HG03064 (cell line): Measurements from ENCODE around the gene NNAT.

Experiments
- ATAC-seq: cut with Tn5 transposase; IDR thresholded peaks from one replicate; pipeline ENCODE4 v1.9.1; 2021; ENCODE audit warnings: low read depth; ENCODE audit not compliant: unreplicated experiment

Gene NNAT

DNA sequence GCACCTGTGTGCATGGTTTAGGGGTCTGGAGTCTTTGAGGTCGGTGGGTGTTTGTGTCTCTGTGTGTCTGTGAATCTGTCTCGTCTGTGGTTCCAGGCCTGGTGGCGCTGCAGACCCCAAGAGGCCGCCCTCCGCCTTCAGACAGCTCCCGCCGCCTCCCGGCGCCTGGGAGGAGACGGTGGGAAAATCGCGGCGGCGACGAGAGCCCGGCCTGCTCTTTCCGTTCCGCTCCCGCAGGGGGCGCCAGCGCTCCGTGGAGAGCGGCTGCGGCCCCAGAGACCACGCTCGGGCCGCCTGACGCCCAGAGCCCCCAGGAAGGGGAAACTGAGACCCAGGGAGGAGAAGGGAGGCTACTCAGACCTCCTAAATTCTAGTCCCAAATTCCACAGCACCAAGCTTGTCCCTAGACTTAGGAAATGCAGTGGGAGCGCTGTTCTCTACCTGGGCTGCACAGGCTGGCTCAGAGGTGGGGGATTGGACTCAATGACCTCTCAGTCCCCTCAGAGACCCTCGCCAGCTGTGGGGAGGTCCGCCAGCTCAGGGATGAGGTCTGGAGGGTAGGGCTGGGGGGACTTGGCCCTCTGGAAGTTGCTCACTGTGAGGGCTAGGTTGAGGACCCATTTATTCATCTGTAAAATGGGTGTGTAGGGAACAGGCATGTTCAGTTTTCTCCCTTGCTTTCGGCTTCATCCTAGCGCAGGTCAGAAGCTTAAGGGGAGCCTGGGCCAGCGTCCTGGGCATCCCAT lies 43.5 kb downstream of the NNAT start:
- ATAC-seq = no peak

DNA sequence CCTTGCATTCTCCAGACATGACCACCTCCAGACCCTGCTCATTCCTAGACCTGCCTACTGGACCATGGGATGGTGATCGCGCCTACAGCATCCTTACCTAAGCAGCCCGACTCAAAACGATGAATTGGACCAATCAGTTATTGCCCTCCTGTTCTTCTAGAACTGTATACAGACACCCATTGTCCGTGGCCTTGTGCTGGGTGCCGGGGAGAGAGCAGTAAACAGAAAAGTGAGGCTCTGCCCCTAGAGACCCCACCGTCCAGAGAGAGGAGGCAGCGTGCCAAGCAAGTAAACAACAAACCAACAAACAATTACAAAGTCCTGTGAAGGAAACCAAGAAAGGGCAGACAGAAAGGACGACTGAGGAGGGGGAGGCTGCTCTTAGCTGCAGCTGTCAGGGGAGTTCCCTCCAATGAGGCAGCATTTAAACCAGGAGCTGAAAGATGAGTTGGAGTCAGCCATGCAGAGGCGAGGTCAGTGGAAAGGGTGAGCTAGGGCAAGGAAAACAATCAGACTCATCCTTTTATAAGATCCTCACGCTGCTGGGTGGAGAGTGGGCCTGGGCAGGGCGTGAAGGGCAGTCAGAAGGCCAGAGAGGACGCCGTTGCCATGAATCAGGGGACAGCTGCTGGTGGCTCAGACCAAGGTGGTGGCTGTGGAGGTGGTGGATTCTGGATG lies 44.2 kb downstream of the NNAT start:
- ATAC-seq = no peak

DNA sequence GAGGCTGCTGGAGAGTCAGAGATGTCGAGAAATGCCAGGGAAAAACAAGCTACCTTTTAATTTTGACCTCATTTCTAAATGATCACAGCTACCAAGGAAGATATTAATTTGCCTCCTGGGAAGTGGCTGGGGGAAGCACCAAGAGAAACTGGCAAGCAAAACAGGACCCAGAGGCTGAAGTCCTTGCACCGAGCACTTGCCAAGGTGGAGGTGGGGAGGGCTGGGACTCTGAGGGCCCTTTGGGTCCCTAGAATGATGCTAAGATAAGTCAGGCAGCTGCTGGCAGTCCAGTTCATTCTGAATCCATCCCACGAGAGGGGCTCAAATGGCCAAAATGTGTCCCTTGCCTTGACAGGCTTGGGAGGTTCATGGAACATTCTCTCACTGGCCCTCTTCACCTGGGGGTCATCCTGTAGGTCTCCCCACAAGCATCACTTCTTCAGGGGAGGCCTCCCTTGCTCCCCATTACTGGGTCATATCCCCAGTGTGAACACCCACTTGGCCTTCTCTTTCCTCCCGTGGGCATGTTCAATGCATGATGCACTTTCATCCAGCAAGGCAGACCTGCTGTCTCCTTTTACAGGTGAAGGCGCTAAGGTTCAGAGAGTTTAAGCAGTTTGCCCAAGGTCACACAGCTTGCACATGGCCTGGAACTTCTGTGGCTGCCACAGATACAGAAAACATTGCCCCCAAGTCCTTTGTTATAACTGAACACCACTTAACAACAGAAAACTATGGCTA lies 45.7 kb downstream of the NNAT start:
- ATAC-seq = no peak

DNA sequence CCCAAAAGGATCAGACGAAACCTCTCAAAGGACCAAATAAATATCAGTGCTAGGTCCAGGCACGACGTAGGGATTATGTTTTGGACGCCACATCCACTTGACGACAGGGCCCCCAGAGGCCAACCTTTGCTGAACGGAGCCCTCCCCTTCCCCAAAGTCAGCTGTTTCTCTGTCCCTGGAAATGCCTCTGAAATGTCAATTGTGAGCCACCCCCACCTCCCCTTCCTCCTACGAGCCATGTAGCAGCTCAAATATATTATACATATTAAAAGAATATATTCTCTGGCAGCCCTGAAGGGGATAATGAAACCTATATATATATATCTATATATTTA lies 46.2 kb downstream of the NNAT start:
- no peak for ATAC-seq

DNA sequence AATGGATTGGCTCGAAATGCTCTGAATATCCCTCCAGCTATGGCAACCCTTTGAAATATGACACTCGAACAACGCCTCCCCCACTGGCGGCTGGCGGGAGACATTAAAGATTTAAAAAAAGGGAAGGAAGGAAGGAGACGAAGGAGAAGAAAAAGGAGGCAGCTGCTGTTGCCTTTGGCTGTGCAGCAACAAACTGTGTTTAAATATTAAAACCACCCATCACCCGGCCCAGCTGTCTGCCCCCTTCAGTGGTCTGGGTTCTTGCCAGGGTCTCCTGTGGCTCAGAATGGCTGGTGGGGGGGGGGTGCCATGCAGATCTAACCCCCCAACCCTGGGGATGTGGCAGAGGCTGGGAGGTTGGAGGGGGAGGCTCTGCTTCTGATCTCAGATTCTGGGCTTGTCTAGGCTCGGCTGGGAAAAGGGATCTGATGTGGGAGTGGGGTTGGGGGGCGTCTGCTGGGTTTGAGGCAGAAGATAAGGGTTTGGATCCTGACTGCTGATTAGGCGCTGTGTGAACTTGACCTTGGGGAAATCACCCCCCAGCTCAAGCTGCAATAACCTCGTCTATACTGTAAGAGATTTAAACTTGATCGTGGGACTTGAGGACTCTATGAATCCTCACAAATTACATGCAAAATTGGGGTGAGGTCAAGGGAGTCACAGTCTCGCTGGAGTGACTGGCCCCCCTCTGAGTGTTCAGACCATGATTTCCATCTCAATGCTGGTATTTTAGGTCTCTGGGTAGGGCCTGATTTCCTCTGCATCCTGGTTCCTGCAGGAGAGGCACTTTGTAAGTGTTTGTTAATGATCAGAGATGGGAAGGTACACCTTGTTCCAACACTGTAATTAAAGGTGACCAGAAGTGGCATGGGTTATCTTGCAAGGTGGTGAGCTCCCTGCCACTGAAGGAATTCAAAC lies 46.9 kb downstream of the NNAT start:
- ATAC-seq = no peak

DNA sequence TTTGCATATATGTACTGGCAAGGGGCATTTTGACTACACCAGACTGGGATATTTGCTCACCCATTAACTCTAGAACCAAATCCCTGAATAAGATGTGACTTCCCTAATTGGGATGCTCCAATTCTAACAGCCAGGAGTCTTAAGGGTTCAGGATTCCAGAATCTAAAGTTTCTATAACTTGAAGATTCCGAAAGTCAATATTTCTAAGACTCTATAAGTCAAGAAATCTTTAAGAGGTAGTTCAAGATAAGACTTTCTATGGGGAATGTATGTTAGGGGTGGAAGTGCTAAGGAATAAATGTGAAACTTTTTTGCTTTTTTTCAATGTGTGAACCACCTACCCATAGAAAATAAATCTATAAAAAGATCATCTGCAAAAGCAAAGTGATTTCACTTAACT lies 49.4 kb downstream of the NNAT start:
- ATAC-seq = no peak

DNA sequence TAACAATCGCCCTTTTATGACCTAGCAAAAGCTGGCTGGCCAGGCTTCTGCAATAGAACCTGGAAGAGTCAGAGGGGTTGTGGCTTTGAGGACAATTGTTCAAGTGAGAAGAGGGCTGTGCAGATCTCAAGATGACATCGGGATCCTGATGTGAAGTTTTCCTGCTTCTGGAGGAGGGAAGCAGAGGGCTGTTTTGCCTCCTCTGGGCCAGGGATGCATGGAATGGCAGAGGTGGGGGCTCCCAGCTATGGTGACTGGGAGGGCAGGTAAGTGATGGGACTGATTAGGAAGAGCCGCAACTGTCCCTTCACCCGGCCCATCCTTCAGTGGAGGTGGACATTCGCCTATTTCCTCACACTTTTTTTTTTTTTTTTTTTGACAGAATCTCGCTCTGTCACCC lies 50.0 kb downstream of the NNAT start:
- no peak for ATAC-seq
